ENCODE measurements around the gene CKMT2.
A peak's percentile ranks its signal among the peaks of the same experiment; 100 is the strongest.

DNA sequence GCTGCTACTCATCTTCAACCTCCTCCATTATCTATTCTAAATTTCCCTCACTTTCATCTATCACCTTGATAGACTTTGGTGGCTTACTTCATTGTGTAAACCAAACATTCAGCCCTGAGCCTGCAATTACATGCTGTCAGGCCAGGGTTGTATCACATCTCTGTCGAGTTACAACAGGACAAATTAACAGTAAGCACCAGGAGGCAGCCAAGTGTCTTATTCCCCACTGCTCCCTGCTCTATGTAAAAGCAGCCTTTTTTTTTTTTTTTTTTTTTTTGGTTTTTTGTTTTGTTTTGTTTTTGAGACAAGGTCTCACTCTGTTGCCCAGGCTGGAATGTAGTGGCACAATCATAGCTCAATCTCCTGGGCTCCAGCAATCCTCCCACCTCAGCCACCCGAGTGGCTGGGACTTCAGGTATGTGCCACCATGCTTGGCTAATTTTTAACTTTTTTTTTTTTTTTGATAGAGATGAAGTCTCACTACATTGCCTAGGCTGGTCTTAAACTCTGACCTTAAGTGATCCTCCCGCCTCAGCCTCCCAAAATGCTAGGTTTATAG, 53.0 kb downstream of the CKMT2 start:
- TF ChIP-seq, protein P1, sequence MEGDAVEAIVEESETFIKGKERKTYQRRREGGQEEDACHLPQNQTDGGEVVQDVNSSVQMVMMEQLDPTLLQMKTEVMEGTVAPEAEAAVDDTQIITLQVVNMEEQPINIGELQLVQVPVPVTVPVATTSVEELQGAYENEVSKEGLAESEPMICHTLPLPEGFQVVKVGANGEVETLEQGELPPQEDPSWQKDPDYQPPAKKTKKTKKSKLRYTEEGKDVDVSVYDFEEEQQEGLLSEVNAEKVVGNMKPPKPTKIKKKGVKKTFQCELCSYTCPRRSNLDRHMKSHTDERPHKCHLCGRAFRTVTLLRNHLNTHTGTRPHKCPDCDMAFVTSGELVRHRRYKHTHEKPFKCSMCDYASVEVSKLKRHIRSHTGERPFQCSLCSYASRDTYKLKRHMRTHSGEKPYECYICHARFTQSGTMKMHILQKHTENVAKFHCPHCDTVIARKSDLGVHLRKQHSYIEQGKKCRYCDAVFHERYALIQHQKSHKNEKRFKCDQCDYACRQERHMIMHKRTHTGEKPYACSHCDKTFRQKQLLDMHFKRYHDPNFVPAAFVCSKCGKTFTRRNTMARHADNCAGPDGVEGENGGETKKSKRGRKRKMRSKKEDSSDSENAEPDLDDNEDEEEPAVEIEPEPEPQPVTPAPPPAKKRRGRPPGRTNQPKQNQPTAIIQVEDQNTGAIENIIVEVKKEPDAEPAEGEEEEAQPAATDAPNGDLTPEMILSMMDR (conservative IDR thresholded peaks at IDR 0.05; ENCODE audit: low read depth in 2 of 2): 0 out of 4 replicates have a peak, but pooled peaks of 1 of the 2 experiments have one; percentile 6
- TF ChIP-seq POLR2AphosphoS5 (IDR thresholded peaks at IDR 0.05; ENCODE audit: low read depth) (no peak), CREB1 (CRISPR knock-in tag; IDR thresholded peaks at IDR 0.05; ENCODE audit: low read depth) (no peak), EZH2 (IDR thresholded peaks at IDR 0.05; ENCODE audit: low read depth, unreplicated experiment) (no peak), JUNB (IDR thresholded peaks at IDR 0.05; ENCODE audit: unreplicated experiment) (no peak), STAT1 (IDR thresholded peaks at IDR 0.05; ENCODE audit: unreplicated experiment) (no peak), NANOG (IDR thresholded peaks at IDR 0.05; ENCODE audit: borderline replicate concordance) (no peak), EZH2phosphoT487 (IDR thresholded peaks at IDR 0.05; ENCODE audit: unreplicated experiment) (no peak)
- TF ChIP-seq, protein P2, sequence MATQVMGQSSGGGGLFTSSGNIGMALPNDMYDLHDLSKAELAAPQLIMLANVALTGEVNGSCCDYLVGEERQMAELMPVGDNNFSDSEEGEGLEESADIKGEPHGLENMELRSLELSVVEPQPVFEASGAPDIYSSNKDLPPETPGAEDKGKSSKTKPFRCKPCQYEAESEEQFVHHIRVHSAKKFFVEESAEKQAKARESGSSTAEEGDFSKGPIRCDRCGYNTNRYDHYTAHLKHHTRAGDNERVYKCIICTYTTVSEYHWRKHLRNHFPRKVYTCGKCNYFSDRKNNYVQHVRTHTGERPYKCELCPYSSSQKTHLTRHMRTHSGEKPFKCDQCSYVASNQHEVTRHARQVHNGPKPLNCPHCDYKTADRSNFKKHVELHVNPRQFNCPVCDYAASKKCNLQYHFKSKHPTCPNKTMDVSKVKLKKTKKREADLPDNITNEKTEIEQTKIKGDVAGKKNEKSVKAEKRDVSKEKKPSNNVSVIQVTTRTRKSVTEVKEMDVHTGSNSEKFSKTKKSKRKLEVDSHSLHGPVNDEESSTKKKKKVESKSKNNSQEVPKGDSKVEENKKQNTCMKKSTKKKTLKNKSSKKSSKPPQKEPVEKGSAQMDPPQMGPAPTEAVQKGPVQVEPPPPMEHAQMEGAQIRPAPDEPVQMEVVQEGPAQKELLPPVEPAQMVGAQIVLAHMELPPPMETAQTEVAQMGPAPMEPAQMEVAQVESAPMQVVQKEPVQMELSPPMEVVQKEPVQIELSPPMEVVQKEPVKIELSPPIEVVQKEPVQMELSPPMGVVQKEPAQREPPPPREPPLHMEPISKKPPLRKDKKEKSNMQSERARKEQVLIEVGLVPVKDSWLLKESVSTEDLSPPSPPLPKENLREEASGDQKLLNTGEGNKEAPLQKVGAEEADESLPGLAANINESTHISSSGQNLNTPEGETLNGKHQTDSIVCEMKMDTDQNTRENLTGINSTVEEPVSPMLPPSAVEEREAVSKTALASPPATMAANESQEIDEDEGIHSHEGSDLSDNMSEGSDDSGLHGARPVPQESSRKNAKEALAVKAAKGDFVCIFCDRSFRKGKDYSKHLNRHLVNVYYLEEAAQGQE (IDR thresholded peaks at IDR 0.05; ENCODE audit: unreplicated experiment): no peak

Data from GM23338 (cell line).